WTC11 (cell line): ENCODE results near the gene NEURL1B.

Experiments
- ARID4B ChIP-seq: sonication (generic); formaldehyde crosslinking; IDR thresholded peaks from 2 replicates; pipeline ENCODE4 v1.8.0; 2023; ENCODE audit warnings: missing genetic modification reagents, mild to moderate bottlenecking, borderline replicate concordance
- CREB1 ChIP-seq: sonication (generic); formaldehyde crosslinking; IDR thresholded peaks from 2 replicates; pipeline ENCODE4 v1.8.0; 2023; ENCODE audit warnings: mild to moderate bottlenecking, missing genetic modification reagents
- CTCF ChIP-seq: fragments of 200-600 bp; IDR thresholded peaks from 2 replicates; pipeline ENCODE4 v1.8.0; 2022; ENCODE audit warnings: antibody characterized with exemption
- KAT7 ChIP-seq: sonication (generic); formaldehyde crosslinking; IDR thresholded peaks from 2 replicates; pipeline ENCODE4 v1.8.1; 2023; ENCODE audit warnings: missing genetic modification reagents, mild to moderate bottlenecking, borderline replicate concordance
- MAX ChIP-seq: sonication (generic); formaldehyde crosslinking; IDR thresholded peaks from 2 replicates; pipeline ENCODE4 v1.8.0; 2022; ENCODE audit warnings: mild to moderate bottlenecking, missing genetic modification reagents
- NFE2L1 ChIP-seq: sonication (generic); formaldehyde crosslinking; IDR thresholded peaks from 2 replicates; pipeline ENCODE4 v1.8.1; 2023; ENCODE audit warnings: missing genetic modification reagents
- PRDM15 ChIP-seq: sonication (generic); formaldehyde crosslinking; IDR thresholded peaks from 2 replicates; pipeline ENCODE4 v1.8.0; 2022; ENCODE audit warnings: missing genetic modification reagents
- USF1 ChIP-seq: sonication (generic); formaldehyde crosslinking; IDR thresholded peaks from 2 replicates; pipeline ENCODE4 v1.8.0; 2022; ENCODE audit warnings: mild to moderate bottlenecking, missing genetic modification reagents
- ZNF232 ChIP-seq: sonication (generic); formaldehyde crosslinking; IDR thresholded peaks from 2 replicates; pipeline ENCODE4 v1.8.0; 2022; ENCODE audit warnings: mild to moderate bottlenecking, missing genetic modification reagents
- ZNF263 ChIP-seq: sonication (generic); formaldehyde crosslinking; IDR thresholded peaks from 2 replicates; pipeline ENCODE4 v1.8.1; 2022; ENCODE audit warnings: low read depth, mild to moderate bottlenecking, moderate library complexity, missing genetic modification reagents
- TF ChIP-seq, protein P1 (sequence below): sonication (generic); formaldehyde crosslinking; IDR thresholded peaks from 2 replicates; pipeline ENCODE4 v1.8.1; 2022; ENCODE audit warnings: low read depth, missing genetic modification reagents, borderline replicate concordance
- TF ChIP-seq, protein P2 (sequence below): sonication (generic); formaldehyde crosslinking; IDR thresholded peaks from 2 replicates; pipeline ENCODE4 v1.8.1; 2022; ENCODE audit warnings: missing genetic modification reagents, borderline replicate concordance
- TF ChIP-seq, protein P3 (sequence below): sonication (generic); formaldehyde crosslinking; IDR thresholded peaks from 2 replicates; pipeline ENCODE4 v1.8.1; 2023; ENCODE audit warnings: mild to moderate bottlenecking, missing genetic modification reagents
- TF ChIP-seq, protein P4 (sequence below): fragments of 250-450 bp; sonication (Bioruptor Pico); IDR thresholded peaks from 2 replicates; pipeline ENCODE4 v1.9.0; 2021; ENCODE audit warnings: mild to moderate bottlenecking

DNA sequence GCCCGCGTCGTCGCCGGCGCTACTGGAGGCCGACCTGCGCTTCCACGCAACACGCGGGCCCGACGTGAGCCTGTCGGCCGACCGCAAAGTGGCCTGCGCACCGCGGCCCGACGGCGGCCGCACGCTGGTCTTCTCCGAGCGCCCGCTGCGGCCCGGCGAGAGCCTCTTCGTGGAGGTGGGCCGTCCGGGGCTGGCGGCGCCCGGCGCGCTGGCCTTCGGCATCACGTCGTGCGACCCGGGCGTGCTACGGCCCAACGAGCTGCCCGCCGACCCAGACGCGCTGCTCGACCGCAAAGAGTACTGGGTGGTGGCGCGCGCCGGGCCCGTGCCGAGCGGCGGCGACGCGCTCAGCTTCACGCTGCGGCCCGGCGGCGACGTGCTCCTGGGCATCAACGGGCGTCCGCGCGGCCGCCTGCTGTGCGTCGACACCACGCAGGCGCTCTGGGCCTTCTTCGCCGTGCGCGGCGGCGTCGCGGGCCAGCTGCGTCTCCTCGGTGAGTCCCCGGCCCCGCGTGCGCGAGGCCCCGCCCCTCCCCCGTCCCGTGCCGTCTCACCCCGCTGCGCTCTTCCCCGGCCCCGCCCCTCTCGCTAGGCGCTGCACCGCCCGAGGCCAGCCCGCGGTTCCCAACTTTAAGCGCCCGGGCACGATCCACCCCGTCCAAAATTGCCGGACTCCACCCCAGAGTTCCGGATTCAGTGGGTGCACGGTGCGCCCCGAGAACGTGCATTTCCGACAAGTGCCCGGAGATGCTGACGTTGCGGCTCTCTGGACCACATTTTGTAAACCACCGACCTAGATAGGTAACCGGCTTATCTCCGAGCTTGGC is 42.8 kb downstream of the NEURL1B start:
- TF ChIP-seq, protein P1, sequence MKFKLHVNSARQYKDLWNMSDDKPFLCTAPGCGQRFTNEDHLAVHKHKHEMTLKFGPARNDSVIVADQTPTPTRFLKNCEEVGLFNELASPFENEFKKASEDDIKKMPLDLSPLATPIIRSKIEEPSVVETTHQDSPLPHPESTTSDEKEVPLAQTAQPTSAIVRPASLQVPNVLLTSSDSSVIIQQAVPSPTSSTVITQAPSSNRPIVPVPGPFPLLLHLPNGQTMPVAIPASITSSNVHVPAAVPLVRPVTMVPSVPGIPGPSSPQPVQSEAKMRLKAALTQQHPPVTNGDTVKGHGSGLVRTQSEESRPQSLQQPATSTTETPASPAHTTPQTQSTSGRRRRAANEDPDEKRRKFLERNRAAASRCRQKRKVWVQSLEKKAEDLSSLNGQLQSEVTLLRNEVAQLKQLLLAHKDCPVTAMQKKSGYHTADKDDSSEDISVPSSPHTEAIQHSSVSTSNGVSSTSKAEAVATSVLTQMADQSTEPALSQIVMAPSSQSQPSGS, result no peak
- TF ChIP-seq, protein P2, sequence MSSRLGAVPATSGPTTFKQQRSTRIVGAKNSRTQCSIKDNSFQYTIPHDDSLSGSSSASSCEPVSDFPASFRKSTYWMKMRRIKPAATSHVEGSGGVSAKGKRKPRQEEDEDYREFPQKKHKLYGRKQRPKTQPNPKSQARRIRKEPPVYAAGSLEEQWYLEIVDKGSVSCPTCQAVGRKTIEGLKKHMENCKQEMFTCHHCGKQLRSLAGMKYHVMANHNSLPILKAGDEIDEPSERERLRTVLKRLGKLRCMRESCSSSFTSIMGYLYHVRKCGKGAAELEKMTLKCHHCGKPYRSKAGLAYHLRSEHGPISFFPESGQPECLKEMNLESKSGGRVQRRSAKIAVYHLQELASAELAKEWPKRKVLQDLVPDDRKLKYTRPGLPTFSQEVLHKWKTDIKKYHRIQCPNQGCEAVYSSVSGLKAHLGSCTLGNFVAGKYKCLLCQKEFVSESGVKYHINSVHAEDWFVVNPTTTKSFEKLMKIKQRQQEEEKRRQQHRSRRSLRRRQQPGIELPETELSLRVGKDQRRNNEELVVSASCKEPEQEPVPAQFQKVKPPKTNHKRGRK, result no peak
- TF ChIP-seq NFE2L1 (CRISPR knock-in tag), result no peak; the same call in 1 of the 2 replicates
- peak; percentile 39; the same call in 1 of the 2 replicates for TF ChIP-seq USF1
- peak; percentile 63 for TF ChIP-seq PRDM15 (CRISPR knock-in tag)
- TF ChIP-seq, protein P3, sequence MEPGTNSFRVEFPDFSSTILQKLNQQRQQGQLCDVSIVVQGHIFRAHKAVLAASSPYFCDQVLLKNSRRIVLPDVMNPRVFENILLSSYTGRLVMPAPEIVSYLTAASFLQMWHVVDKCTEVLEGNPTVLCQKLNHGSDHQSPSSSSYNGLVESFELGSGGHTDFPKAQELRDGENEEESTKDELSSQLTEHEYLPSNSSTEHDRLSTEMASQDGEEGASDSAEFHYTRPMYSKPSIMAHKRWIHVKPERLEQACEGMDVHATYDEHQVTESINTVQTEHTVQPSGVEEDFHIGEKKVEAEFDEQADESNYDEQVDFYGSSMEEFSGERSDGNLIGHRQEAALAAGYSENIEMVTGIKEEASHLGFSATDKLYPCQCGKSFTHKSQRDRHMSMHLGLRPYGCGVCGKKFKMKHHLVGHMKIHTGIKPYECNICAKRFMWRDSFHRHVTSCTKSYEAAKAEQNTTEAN, result 0 out of 2 replicates have a peak, but pooled peaks have one; percentile 23
- TF ChIP-seq MAX, result peak; percentile 33; the same call in 1 of the 2 replicates
- peak; percentile 10; the same call in 1 of the 2 replicates for TF ChIP-seq CREB1 (CRISPR knock-in tag)
- no peak for TF ChIP-seq CTCF
- TF ChIP-seq, protein P4, sequence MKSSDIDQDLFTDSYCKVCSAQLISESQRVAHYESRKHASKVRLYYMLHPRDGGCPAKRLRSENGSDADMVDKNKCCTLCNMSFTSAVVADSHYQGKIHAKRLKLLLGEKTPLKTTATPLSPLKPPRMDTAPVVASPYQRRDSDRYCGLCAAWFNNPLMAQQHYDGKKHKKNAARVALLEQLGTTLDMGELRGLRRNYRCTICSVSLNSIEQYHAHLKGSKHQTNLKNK (CRISPR knock-in tag), result no peak
- 0 out of 2 replicates have a peak, but pooled peaks have one; percentile 53 for TF ChIP-seq ZNF263
- peak; percentile 66; the same call in 1 of the 2 replicates for TF ChIP-seq ARID4B (CRISPR knock-in tag)
- no peak for TF ChIP-seq ZNF232 (CRISPR knock-in tag)
- TF ChIP-seq KAT7, result no peak
